ENCODE measurements around the gene KCTD11. TPM values are rescaled to one million over a fixed set of nuclear protein-coding genes. Genes with fewer than 3 reads are reported as not detected.

KCTD11 gene
- total and polyA plus RNA-seq, 2 of the 13 experiments (the other 11 are each of a cell fraction or from before 2014, with no cell fraction given), result 1.6 to 2.6 TPM

DNA sequence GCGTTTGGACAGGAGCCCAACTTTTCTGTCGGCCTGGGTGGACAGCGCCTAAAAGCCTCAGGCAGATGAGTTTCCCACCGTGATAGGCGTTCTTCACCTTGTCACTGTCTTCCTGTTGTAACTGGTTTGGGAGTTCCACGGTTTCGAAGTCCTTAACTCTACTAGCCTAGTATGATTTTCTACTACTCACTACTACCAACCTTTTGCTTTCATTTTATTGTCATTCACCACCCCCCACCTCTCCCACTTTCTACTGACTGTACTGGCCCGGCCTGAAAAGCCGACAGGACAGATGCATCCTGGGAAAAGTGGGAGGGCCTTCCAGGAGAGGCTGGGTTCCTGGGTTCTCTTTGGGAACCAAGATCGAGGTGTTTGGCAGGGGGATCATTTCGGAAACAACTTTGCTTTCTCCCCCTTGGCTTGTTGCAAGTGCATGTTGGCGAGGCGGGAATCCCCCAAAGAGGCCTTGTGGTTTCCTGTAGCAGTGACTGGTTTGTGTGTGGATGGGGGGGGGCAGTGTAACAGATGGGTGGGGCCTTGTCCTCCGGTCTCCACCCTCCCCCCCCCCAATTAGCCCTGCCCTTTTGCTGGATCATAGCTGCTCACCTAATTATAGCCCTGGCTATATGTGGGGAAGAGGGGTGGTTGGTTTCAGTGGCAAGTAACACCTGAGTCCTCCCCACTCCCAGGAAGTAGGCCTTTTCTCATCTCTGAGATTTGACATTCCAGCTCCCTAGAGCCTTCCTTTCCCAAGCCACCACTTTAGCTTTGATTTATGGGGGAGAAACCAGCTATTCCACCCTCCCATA, 43.1 kb upstream of the KCTD11 start (continued):
- peak; percentile 16; the same call in 1 of the 2 replicates for TF ChIP-seq ZFP91 (CRISPR knock-in tag; IDR thresholded peaks at IDR 0.05; ENCODE audit: borderline replicate concordance)
- peak; percentile 72 for TF ChIP-seq POLR2AphosphoS5 (IDR thresholded peaks at IDR 0.05; ENCODE audit: low read depth, low read length)
- TF ChIP-seq ZFX (CRISPR knock-in tag; IDR thresholded peaks at IDR 0.05; ENCODE audit: low read depth), result peak; percentile 65
- no peak for TF ChIP-seq CREB1 (IDR thresholded peaks at IDR 0.05)
- no peak for TF ChIP-seq CREB1 (CRISPR knock-in tag; IDR thresholded peaks at IDR 0.05)
- peak; percentile 37; the same call in 1 of the 2 replicates for TF ChIP-seq ZFY (CRISPR knock-in tag; IDR thresholded peaks at IDR 0.05)
- 0 out of 2 replicates have a peak, but pooled peaks have one; percentile 27 for TF ChIP-seq ERF (CRISPR knock-in tag; IDR thresholded peaks at IDR 0.05)
- TF ChIP-seq HDAC1 (CRISPR knock-in tag; IDR thresholded peaks at IDR 0.05), result 0 out of 2 replicates have a peak, but pooled peaks have one; percentile 18
- peak; percentile 83 for TF ChIP-seq ZNF121 (CRISPR knock-in tag; IDR thresholded peaks at IDR 0.05)
- TF ChIP-seq, protein P1, sequence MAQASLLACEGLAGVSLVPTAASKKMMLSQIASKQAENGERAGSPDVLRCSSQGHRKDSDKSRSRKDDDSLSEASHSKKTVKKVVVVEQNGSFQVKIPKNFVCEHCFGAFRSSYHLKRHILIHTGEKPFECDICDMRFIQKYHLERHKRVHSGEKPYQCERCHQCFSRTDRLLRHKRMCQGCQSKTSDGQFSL (CRISPR knock-in tag; IDR thresholded peaks at IDR 0.05), result peak; percentile 93
- TF ChIP-seq SETDB1 (CRISPR knock-in tag; IDR thresholded peaks at IDR 0.05; ENCODE audit: borderline replicate concordance), result no peak
- no peak for TF ChIP-seq SRSF4 (IDR thresholded peaks at IDR 0.05; ENCODE audit: low read depth, low read length, poor library complexity, severe bottlenecking)
- no peak for TF ChIP-seq HIVEP1 (CRISPR knock-in tag; IDR thresholded peaks at IDR 0.05)
- TF ChIP-seq HMGXB3 (CRISPR knock-in tag; IDR thresholded peaks at IDR 0.05; ENCODE audit: borderline replicate concordance), result peak; percentile 16; the same call in 1 of the 2 replicates
- TF ChIP-seq DBP (CRISPR knock-in tag; IDR thresholded peaks at IDR 0.05; ENCODE audit: not compliant biosample characterization), result no peak
- 0 out of 2 replicates have a peak, but pooled peaks have one; percentile 12 for TF ChIP-seq ZNF746 (CRISPR knock-in tag; IDR thresholded peaks at IDR 0.05)
- TF ChIP-seq, protein P2, sequence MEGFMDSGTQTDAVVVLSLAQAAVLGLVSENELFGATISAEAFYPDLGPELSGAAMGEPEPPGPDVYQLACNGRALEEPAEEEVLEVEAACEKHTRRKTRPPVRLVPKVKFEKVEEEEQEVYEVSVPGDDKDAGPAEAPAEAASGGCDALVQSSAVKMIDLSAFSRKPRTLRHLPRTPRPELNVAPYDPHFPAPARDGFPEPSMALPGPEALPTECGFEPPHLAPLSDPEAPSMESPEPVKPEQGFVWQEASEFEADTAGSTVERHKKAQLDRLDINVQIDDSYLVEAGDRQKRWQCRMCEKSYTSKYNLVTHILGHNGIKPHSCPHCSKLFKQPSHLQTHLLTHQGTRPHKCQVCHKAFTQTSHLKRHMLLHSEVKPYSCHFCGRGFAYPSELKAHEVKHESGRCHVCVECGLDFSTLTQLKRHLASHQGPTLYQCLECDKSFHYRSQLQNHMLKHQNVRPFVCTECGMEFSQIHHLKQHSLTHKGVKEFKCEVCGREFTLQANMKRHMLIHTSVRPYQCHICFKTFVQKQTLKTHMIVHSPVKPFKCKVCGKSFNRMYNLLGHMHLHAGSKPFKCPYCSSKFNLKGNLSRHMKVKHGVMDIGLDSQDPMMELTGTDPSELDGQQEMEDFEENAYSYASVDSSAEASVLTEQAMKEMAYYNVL (CRISPR knock-in tag; IDR thresholded peaks at IDR 0.05; ENCODE audit: borderline replicate concordance), result no peak
- peak; percentile 22; the same call in 1 of the 2 replicates for TF ChIP-seq SUZ12 (IDR thresholded peaks at IDR 0.05; ENCODE audit: low read depth, low read length)
- TF ChIP-seq ZEB1 (IDR thresholded peaks at IDR 0.05; ENCODE audit: insufficient replicate concordance, low read depth), result peak; percentile 2
- no peak for TF ChIP-seq AHR (CRISPR knock-in tag; IDR thresholded peaks at IDR 0.05)
